ENCODE results near the gene AP3B1. TPM values are rescaled to one million over a fixed set of nuclear protein-coding genes. Genes with fewer than 3 reads are reported as not detected.

Gene AP3B1
- total and polyA plus RNA-seq, 2 donors from 2014 or later: 49.3 to 53.2 TPM

GRCh38 chr5:78237911-78238310, 56.6 kb downstream of the AP3B1 start:
- H3K4me1 ChIP-seq (ENCODE audit: control insufficient read depth in 2 of 3, insufficient read depth in 2 of 3, low read depth in 1 of 3, low read length in 3 of 3): no peaks in the 10 kb centered on the region
- TF ChIP-seq, protein P1, sequence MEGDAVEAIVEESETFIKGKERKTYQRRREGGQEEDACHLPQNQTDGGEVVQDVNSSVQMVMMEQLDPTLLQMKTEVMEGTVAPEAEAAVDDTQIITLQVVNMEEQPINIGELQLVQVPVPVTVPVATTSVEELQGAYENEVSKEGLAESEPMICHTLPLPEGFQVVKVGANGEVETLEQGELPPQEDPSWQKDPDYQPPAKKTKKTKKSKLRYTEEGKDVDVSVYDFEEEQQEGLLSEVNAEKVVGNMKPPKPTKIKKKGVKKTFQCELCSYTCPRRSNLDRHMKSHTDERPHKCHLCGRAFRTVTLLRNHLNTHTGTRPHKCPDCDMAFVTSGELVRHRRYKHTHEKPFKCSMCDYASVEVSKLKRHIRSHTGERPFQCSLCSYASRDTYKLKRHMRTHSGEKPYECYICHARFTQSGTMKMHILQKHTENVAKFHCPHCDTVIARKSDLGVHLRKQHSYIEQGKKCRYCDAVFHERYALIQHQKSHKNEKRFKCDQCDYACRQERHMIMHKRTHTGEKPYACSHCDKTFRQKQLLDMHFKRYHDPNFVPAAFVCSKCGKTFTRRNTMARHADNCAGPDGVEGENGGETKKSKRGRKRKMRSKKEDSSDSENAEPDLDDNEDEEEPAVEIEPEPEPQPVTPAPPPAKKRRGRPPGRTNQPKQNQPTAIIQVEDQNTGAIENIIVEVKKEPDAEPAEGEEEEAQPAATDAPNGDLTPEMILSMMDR (IDR thresholded peaks at IDR 0.05; ENCODE audit: borderline replicate concordance, extremely low read depth, insufficient read depth): no peak
- H3K9me3 ChIP-seq (ENCODE audit: control insufficient read depth in 2 of 3, insufficient read depth in 1 of 3, low read length in 3 of 3): no peaks in the 10 kb centered on the region
- H3K9ac ChIP-seq (ENCODE audit: low read length in 3 of 3): no peak overlapping the region
- intact Hi-C loops (cut with DNase I): no loop called here
- FAIRE-seq (no peak), DNase-seq (no peak)
- no peaks in the 10 kb centered on the region for H3K36me3 ChIP-seq (ENCODE audit: control insufficient read depth in 2 of 3, insufficient read depth in 3 of 3, low read length in 3 of 3)
- H3K27ac ChIP-seq (ENCODE audit: low read depth in 2 of 2, low read length in 2 of 2): no peak overlapping the region
- no peaks in the 10 kb centered on the region for H3K27me3 ChIP-seq (ENCODE audit: control insufficient read depth, insufficient read depth, low read length)
- no peak overlapping the region for H3K4me3 ChIP-seq (ENCODE audit: low read length in 3 of 3)

- H3K4me1 ChIP-seq (ENCODE audit: control insufficient read depth in 2 of 3, insufficient read depth in 2 of 3, low read depth in 1 of 3, low read length in 3 of 3): peaks cover 0 to 2% (median 0%) of the 10 kb centered on the region in 3 donors
These were observed 58.5 kb downstream of the AP3B1 start for GRCh38 chr5:78236046-78236445.

GRCh38 chr5:78235289-78235688, 59.2 kb downstream of the AP3B1 start:
- no peaks in the 10 kb centered on the region for H3K36me3 ChIP-seq (ENCODE audit: control insufficient read depth in 2 of 3, insufficient read depth in 3 of 3, low read length in 3 of 3)
- FAIRE-seq (no peak), DNase-seq (no peak)
- no peaks in the 10 kb centered on the region for H3K27me3 ChIP-seq (ENCODE audit: control insufficient read depth, insufficient read depth, low read length)
- intact Hi-C loops (cut with DNase I): no loop called here
- TF ChIP-seq, protein P1 (IDR thresholded peaks at IDR 0.05; ENCODE audit: borderline replicate concordance, extremely low read depth, insufficient read depth): no peak
- peaks cover 0 to 2% (median 0%) of the 10 kb centered on the region in 3 donors for H3K4me1 ChIP-seq (ENCODE audit: control insufficient read depth in 2 of 3, insufficient read depth in 2 of 3, low read depth in 1 of 3, low read length in 3 of 3)
- H3K4me3 ChIP-seq (ENCODE audit: low read length in 3 of 3): no peak overlapping the region
- H3K9me3 ChIP-seq (ENCODE audit: control insufficient read depth in 2 of 3, insufficient read depth in 1 of 3, low read length in 3 of 3): no peaks in the 10 kb centered on the region
- no peak overlapping the region for H3K9ac ChIP-seq (ENCODE audit: low read length in 3 of 3)
- no peak overlapping the region for H3K27ac ChIP-seq (ENCODE audit: low read depth in 2 of 2, low read length in 2 of 2)

More at GRCh38 chr5:78236046-78236445, 58.5 kb downstream of the AP3B1 start:
- intact Hi-C loops (cut with DNase I): no loop called here
- Histone ChIP-seq H3K27me3 (ENCODE audit: control insufficient read depth, insufficient read depth, low read length) (no peaks in the 10 kb centered on the region), H3K36me3 (ENCODE audit: control insufficient read depth in 2 of 3, insufficient read depth in 3 of 3, low read length in 3 of 3) (no peaks in the 10 kb centered on the region), H3K4me3 (ENCODE audit: low read length in 3 of 3) (no peak overlapping the region), H3K27ac (ENCODE audit: low read depth in 2 of 2, low read length in 2 of 2) (no peak overlapping the region), H3K9ac (ENCODE audit: low read length in 3 of 3) (no peak overlapping the region), H3K9me3 (ENCODE audit: control insufficient read depth in 2 of 3, insufficient read depth in 1 of 3, low read length in 3 of 3) (no peaks in the 10 kb centered on the region)
- DNase-seq (no peak), FAIRE-seq (no peak)
- TF ChIP-seq, protein P1 (IDR thresholded peaks at IDR 0.05; ENCODE audit: borderline replicate concordance, extremely low read depth, insufficient read depth): no peak

- Histone ChIP-seq H3K36me3 (ENCODE audit: control insufficient read depth in 2 of 3, insufficient read depth in 3 of 3, low read length in 3 of 3) (no peaks in the 10 kb centered on the region), H3K9ac (ENCODE audit: low read length in 3 of 3) (no peak overlapping the region), H3K4me3 (ENCODE audit: low read length in 3 of 3) (no peak overlapping the region), H3K27me3 (ENCODE audit: control insufficient read depth, insufficient read depth, low read length) (no peaks in the 10 kb centered on the region), H3K27ac (ENCODE audit: low read depth in 2 of 2, low read length in 2 of 2) (no peak overlapping the region), H3K9me3 (ENCODE audit: control insufficient read depth in 2 of 3, insufficient read depth in 1 of 3, low read length in 3 of 3) (no peaks in the 10 kb centered on the region), H3K4me1 (ENCODE audit: control insufficient read depth in 2 of 3, insufficient read depth in 2 of 3, low read depth in 1 of 3, low read length in 3 of 3) (peaks cover 0 to 2% (median 0%) of the 10 kb centered on the region in 3 donors)
- DNase-seq (no peak), FAIRE-seq (no peak)
- TF ChIP-seq, protein P1 (IDR thresholded peaks at IDR 0.05; ENCODE audit: borderline replicate concordance, extremely low read depth, insufficient read depth): no peak
- intact Hi-C loops (cut with DNase I): no loop called here
These were observed 59.7 kb downstream of the AP3B1 start for GRCh38 chr5:78234804-78235203.
